Activated B cell treated with CpG ODN at 0.5 μM for 24 hours (primary cell): Measurements from ENCODE around the gene DDX6. TPM values are rescaled to one million over a fixed set of nuclear protein-coding genes. Genes with fewer than 3 reads are reported as not detected.
A peak's percentile ranks its signal among the peaks of the same experiment; 100 is the strongest.

Experiments
- ATAC-seq: fragments of 200-7000 bp; cut with Tn5 transposase; one replicate; pipeline ENCODE4 v1.10.0; 2021; ENCODE audit warnings: low read depth, mild to moderate bottlenecking, moderate library complexity
- CTCF ChIA-PET: fragments of 350-600 bp; sonication (Branson Sonifier 250); formaldehyde crosslinking; loops from one replicate; lab custom pipeline; 2021; ENCODE audit warnings: antibody characterized with exemption; lab: Charles Lee
- POLR2A ChIA-PET: fragments of 350-600 bp; sonication (Branson Sonifier 250); formaldehyde crosslinking; loops from one replicate; lab custom pipeline; 2021; ENCODE audit warnings: antibody characterized with exemption; lab: Charles Lee
- DNase-seq: peaks from one replicate; pipeline ENCODE4 v3.0.0; 2022
- H3K27ac Mint-ChIP-seq: one replicate; pipeline ENCODE4 v1.8.0; 2020; ENCODE audit warnings: mixed read lengths
- H3K27me3 Mint-ChIP-seq: one replicate; pipeline ENCODE4 v1.8.0; 2021; ENCODE audit warnings: mixed read lengths
- H3K36me3 Mint-ChIP-seq: one replicate; pipeline ENCODE4 v1.8.0; 2021; ENCODE audit warnings: low read depth, mixed read lengths
- H3K4me1 Mint-ChIP-seq: one replicate; pipeline ENCODE4 v1.8.0; 2021; ENCODE audit warnings: mixed read lengths
- H3K4me3 Mint-ChIP-seq: one replicate; pipeline ENCODE4 v1.8.0; 2020; ENCODE audit warnings: mild to moderate bottlenecking, mixed read lengths
- H3K9me3 Mint-ChIP-seq: one replicate; pipeline ENCODE4 v1.8.0; 2020; ENCODE audit warnings: mixed read lengths
- intact Hi-C: fragments of 100-400 bp; cut with micrococcal nuclease; formaldehyde crosslinking; loops from one replicate; pipeline ENCODE4 v1.15.1; 2024
- total RNA-seq: library from RNA; stranded (reverse); gene quantifications from 2 replicates; pipeline ENCODE4 v1.2.3, GENCODE V29; 2022
- TF ChIP-seq, protein P1 (sequence below): fragments of 200-600 bp; IDR thresholded peaks from one replicate; pipeline ENCODE4 v1.8.0; 2022; ENCODE audit warnings: antibody characterized with exemption, mild to moderate bottlenecking

Gene DDX6, protein sequence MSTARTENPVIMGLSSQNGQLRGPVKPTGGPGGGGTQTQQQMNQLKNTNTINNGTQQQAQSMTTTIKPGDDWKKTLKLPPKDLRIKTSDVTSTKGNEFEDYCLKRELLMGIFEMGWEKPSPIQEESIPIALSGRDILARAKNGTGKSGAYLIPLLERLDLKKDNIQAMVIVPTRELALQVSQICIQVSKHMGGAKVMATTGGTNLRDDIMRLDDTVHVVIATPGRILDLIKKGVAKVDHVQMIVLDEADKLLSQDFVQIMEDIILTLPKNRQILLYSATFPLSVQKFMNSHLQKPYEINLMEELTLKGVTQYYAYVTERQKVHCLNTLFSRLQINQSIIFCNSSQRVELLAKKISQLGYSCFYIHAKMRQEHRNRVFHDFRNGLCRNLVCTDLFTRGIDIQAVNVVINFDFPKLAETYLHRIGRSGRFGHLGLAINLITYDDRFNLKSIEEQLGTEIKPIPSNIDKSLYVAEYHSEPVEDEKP
- total RNA-seq = 263 and 297 TPM in 2 replicates

DNA sequence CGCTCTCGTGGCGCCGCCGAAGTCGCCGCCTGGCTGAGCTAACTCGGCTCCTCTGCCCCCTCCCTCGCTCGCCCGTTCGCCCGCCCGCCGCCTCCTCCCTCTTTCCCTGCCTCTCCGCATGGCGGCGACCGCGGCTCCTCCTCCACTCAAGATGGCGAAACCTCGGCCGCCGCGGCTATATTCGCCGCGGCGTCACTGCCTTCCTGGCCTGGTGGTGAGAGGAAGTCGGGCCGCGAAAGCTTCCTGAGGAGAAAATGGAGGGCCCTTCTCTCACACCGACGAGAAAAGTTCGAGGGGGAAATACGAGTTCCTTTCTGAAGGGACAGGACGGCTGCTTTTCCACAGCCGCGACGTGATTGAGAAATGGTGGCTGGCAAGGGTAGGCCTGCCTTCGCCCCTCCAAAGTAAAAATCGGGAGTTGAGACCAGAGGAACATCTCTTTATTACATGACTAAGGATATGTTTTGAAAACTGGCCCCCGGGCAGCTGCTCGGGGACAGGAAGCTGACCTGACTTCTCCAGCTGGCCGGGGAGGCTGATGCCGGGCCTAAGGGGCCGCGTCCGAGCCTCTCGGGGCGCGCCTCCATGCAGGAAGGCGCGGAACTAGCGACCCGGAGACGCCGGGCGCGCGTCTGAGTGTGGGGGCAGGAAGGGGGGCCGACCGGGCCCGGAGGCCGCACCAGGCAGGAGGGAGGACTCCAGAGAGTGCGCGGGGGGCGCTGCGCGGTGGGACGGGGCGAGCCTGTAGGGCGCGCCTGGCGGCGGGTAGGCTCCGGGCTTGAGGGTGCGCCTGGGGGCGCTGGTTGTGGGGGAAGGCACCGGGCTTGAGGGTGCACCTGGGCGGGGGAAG is at the start of gene DDX6:
Gene DDX6, minus strand, starts transcription at position 54 of the 850 bp plus-strand sequence. CDS start 4,913 bp downstream, outside the sequence.
- Mint-ChIP-seq H3K4me3 (peak within 1 kb of the TSS; percentile 100), H3K9me3 (no peaks in the 10 kb centered on the region), H3K27ac (peak within 1 kb of the TSS; percentile 99), H3K27me3 (no peaks in the 10 kb centered on the region), H3K36me3 (peaks cover 34% of the 10 kb centered on the region), H3K4me1 (peaks cover 47% of the 10 kb centered on the region)
- peak; percentile 83 for DNase-seq
- peak; percentile 60 for ATAC-seq
- CTCF ChIA-PET = interaction anchor here (0.6 to 5.2 kb wide), 15 partner anchors 13 to 193 kb away, joined by 3 to 64 read pairs (median 4); no protein-coding TSS in a partner anchor
- intact Hi-C loops = loop anchor here (1.0 to 5.0 kb wide), 7 partner anchors 29 to 354 kb away; partner anchors contain the start of genes CXCR5, HYOU1, KMT2A and RPS25
- POLR2A ChIA-PET = interaction anchor here (0.7 to 13.4 kb wide), 41 partner anchors 9 to 577 kb away, joined by 3 to 988 read pairs (median 6); partner anchors contain the start of genes BCL9L, C2CD2L, CENATAC and DPAGT1
- TF ChIP-seq, protein P1, sequence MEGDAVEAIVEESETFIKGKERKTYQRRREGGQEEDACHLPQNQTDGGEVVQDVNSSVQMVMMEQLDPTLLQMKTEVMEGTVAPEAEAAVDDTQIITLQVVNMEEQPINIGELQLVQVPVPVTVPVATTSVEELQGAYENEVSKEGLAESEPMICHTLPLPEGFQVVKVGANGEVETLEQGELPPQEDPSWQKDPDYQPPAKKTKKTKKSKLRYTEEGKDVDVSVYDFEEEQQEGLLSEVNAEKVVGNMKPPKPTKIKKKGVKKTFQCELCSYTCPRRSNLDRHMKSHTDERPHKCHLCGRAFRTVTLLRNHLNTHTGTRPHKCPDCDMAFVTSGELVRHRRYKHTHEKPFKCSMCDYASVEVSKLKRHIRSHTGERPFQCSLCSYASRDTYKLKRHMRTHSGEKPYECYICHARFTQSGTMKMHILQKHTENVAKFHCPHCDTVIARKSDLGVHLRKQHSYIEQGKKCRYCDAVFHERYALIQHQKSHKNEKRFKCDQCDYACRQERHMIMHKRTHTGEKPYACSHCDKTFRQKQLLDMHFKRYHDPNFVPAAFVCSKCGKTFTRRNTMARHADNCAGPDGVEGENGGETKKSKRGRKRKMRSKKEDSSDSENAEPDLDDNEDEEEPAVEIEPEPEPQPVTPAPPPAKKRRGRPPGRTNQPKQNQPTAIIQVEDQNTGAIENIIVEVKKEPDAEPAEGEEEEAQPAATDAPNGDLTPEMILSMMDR = no peak

DNA sequence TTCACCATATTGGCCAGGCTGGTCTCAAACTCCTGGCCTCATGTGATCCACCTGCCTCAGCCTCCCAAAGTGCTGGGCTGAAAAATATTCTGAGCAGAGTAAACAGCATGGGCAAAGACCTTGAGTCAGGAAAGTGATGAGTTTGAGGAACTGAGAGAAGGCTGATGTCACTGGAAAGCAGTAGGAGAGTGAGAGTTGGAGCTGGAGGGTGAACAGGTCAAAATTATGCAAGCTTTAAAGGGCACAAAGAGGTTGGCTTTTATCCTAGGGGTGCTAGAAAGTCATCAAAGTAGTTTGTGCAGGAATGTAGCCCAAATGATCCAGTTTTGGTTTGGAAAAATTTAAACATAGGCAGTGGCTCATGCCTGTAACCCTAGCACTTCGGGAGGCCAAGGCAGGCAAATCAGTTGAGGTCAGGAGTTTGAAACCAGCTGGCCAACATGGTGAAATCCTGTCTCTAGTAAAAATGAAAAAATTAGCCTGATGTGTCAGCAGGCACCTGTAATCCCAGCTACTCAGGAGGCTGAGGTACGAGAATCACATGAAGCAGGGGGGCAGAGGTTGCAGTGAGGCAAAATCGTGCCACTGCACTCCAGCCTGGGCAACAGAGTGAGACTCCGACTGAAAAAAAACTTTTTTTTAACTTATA is 48.1 kb upstream of the DDX6 start:
- intact Hi-C loops = loop anchor here (1.0 to 2.0 kb wide), 5 partner anchors 14 to 47 kb away; partner anchors contain the start of gene CXCR5
- Mint-ChIP-seq H3K36me3 (no peaks in the 10 kb centered on the region), H3K27me3 (no peaks in the 10 kb centered on the region), H3K9me3 (no peaks in the 10 kb centered on the region), H3K4me3 (peak overlapping the region; percentile 47), H3K4me1 (peaks cover 61% of the 10 kb centered on the region), H3K27ac (peak overlapping the region; percentile 85)
- CTCF ChIA-PET = interaction anchor here (0.7 to 2.1 kb wide), 9 partner anchors 9 to 56 kb away, joined by 3 to 10 read pairs (median 4); partner anchors contain the start of genes CXCR5 and DDX6
- ATAC-seq (peak; percentile 78), DNase-seq (no peak)
- TF ChIP-seq, protein P1 = no peak
- POLR2A ChIA-PET = interaction anchor here (0.7 to 13.4 kb wide), 18 partner anchors 13 to 74 kb away, joined by 3 to 223 read pairs (median 6); partner anchors contain the start of gene DDX6

GRCh38 chr11:118837868-118838267 is 46.9 kb upstream of the DDX6 start:
- intact Hi-C loops = loop anchor here (2.0 kb wide), 1 partner anchor 15 kb away; no protein-coding TSS in a partner anchor
- DNase-seq (no peak), ATAC-seq (no peak)
- no peaks in the 10 kb centered on the region for H3K36me3 Mint-ChIP-seq
- POLR2A ChIA-PET = interaction anchor here (0.6 to 13.4 kb wide), 9 partner anchors 8 to 75 kb away, joined by 4 to 223 read pairs (median 9); partner anchors contain the start of gene DDX6
- no peaks in the 10 kb centered on the region for H3K9me3 Mint-ChIP-seq
- peak overlapping the region; percentile 46 for H3K27ac Mint-ChIP-seq
- CTCF ChIA-PET = interaction anchor here (1.2 kb wide), 1 partner anchor 21 kb away, joined by 3 read pairs; no protein-coding TSS in a partner anchor
- H3K4me3 Mint-ChIP-seq = no peak overlapping the region
- TF ChIP-seq, protein P1 = no peak
- no peaks in the 10 kb centered on the region for H3K27me3 Mint-ChIP-seq
- peaks cover 63% of the 10 kb centered on the region for H3K4me1 Mint-ChIP-seq

GRCh38 chr11:118834427-118835028 is 43.6 kb upstream of the DDX6 start:
- CTCF ChIA-PET = interaction anchor here (0.6 to 1.4 kb wide), 3 partner anchors 10 to 49 kb away, joined by 4 to 5 read pairs (median 4); partner anchors contain the start of gene CXCR5

More at GRCh38 chr11:118834427-118835028, 43.6 kb upstream of the DDX6 start:
- Mint-ChIP-seq H3K9me3 (no peaks in the 10 kb centered on the region), H3K27me3 (no peaks in the 10 kb centered on the region), H3K4me1 (peaks cover 36% of the 10 kb centered on the region), H3K36me3 (no peaks in the 10 kb centered on the region), H3K4me3 (peak overlapping the region; percentile 53), H3K27ac (peak overlapping the region; percentile 76)
- POLR2A ChIA-PET = interaction anchor here (0.5 to 13.4 kb wide), 7 partner anchors 12 to 54 kb away, joined by 4 to 223 read pairs (median 6); partner anchors contain the start of genes CXCR5 and DDX6
- DNase-seq (no peak), ATAC-seq (no peak)
- TF ChIP-seq, protein P1 = no peak
- intact Hi-C loops = loop anchor here (1.0 kb wide), 1 partner anchor 13 kb away; no protein-coding TSS in a partner anchor
